HG03103 (cell line): ENCODE results near the gene EPN2.

Experiments
- ATAC-seq: cut with Tn5 transposase; IDR thresholded peaks from one replicate; pipeline ENCODE4 v1.9.1; 2021; ENCODE audit warnings: low read depth; ENCODE audit not compliant: unreplicated experiment

The EPN2 gene

DNA sequence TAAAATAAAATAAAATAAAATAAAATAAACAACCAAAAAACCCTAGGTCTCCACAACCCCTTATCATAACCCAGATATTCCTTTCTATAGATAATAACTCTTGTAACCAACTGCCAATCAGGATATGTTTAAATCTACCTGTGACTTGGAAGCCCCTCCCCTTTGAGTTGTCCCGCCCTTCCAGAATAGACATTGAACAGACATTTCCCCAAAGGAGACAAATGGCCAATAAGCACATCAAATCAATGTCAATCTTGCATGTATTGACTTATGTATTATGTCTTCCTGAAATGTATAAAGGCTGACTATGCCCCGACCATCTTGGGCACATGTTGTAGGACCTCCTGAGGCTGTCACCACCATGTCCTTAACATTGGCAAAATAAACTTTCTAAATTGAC is 139.6 kb downstream of the EPN2 start:
- no peak for ATAC-seq

GRCh38 chr17:19377602-19378415 is 140.6 kb downstream of the EPN2 start:
- peak; percentile 91 for ATAC-seq

DNA sequence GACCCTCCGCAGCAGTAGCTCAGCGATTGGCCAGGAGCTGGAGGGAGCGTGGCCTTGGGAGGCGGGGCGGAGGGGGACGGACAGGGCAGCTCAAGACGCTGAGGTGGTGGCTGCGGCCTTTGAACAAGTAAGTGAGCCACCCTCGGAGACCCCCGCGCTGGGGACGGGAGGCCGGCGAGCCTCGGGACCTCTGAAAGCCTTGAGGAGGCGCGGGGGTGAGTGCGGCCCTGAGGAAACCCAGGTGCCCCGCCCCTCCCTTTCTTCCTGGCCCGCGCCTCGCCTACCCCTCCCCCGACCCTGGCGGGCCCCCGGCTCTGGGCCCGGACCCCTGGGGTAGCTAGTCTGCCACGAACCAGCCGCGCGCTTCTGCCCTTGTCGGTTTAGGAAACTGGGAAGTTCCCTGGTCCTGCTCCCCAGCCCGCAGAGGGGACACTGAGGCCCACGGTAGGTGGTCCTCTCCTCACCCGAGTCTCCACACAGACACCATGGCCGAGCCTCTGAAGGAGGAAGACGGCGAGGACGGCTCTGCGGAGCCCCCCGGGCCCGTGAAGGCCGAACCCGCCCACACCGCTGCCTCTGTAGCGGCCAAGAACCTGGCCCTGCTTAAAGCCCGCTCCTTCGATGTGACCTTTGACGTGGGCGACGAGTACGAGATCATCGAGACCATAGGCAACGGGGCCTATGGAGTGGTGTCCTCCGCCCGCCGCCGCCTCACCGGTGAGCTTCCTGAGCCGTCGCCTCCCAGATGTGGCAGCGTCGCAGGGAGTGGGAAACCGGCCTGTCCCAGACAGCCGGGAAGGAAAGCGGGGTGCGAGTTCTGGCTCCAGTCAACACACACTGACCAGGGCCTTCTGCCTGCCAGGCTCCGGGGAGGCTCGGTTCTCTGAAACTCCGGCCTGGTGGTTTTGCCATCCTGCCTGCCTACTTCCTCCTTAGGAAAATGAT is 141.5 kb downstream of the EPN2 start, which contains the start of gene MAPK7:
Gene MAPK7, plus strand, starts transcription at position 83 of the 945 bp plus-strand sequence. Its CDS starts 403 bp downstream, at position 486.
- ATAC-seq = peak; percentile 3

DNA sequence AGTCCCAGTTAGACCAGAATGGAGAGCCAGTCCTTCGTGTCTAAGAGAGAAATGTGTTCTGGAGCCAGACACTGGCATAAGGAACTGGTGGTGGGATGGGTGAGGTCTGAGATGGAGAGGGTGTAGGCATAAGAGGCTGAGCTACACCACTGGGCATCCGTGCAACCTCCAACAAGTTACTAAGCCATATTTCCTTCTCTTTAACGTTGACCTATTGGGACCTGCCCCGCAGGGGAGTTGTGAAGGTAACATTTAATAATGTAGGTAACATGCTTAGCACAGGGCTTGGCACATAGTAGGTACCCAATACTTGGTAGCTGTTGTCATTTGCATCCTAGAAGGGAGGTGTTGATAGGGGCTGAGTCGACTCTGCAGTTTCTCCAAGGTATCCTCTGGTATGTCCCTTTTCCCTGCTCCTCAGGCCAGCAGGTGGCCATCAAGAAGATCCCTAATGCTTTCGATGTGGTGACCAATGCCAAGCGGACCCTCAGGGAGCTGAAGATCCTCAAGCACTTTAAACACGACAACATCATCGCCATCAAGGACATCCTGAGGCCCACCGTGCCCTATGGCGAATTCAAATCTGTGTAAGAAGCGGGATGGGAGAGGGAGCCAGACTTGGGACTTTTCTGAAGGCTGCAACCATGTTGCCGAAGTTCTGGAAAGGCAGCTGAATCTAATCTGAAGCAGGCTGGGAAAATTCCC is 142.3 kb downstream of the EPN2 start:
- ATAC-seq = no peak

DNA sequence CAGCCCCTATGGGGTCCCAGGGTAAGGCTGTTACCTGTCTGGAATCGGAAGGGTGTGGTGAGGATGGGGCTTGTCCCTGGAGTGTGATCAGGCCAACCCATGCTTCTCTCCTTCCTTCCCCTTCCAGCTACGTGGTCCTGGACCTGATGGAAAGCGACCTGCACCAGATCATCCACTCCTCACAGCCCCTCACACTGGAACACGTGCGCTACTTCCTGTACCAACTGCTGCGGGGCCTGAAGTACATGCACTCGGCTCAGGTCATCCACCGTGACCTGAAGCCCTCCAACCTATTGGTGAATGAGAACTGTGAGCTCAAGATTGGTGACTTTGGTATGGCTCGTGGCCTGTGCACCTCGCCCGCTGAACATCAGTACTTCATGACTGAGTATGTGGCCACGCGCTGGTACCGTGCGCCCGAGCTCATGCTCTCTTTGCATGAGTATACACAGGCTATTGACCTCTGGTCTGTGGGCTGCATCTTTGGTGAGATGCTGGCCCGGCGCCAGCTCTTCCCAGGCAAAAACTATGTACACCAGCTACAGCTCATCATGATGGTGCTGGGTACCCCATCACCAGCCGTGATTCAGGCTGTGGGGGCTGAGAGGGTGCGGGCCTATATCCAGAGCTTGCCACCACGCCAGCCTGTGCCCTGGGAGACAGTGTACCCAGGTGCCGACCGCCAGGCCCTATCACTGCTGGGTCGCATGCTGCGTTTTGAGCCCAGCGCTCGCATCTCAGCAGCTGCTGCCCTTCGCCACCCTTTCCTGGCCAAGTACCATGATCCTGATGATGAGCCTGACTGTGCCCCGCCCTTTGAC is 143.5 kb downstream of the EPN2 start:
- no peak for ATAC-seq

DNA sequence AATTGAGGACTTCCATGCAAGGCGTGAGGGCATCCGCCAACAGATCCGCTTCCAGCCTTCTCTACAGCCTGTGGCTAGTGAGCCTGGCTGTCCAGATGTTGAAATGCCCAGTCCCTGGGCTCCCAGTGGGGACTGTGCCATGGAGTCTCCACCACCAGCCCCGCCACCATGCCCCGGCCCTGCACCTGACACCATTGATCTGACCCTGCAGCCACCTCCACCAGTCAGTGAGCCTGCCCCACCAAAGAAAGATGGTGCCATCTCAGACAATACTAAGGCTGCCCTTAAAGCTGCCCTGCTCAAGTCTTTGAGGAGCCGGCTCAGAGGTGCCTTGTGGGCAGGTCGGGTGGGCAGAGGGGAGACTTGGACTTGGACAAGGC is 144.2 kb downstream of the EPN2 start:
- no peak for ATAC-seq

- no peak for ATAC-seq
Observed at GRCh38 chr17:19381741-19382444, 144.7 kb downstream of the EPN2 start.

DNA sequence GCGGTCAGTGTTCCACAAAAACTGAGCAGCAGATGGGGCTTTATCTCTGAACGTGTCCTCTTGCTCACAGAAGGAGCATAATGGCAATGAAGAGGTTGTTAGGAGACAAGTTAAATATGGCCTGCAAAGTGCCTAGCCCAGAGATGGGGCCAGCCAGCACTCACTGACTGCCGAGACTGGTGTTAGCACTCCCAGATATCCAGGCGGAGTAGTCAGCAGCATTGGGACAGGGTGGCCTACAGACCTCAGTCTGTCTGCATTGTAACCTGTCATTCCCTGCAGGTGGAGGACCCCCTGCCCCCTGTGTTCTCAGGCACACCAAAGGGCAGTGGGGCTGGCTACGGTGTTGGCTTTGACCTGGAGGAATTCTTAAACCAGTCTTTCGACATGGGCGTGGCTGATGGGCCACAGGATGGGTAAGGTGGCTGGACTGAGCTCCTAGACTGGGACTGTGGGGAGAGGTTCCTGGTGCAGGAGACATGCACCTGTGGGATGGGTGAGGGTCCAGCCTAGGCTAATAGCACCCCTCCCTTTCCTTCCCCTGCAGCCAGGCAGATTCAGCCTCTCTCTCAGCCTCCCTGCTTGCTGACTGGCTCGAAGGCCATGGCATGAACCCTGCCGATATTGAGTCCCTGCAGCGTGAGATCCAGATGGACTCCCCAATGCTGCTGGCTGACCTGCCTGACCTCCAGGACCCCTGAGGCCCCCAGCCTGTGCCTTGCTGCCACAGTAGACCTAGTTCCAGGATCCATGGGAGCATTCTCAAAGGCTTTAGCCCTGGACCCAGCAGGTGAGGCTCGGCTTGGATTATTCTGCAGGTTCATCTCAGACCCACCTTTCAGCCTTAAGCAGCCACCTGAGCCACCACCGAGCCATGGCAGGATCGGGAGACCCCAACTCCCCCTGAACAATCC is 145.6 kb downstream of the EPN2 start:
- ATAC-seq = no peak

GRCh38 chr17:19383681-19384470 is 146.7 kb downstream of the EPN2 start:
- no peak for ATAC-seq

DNA sequence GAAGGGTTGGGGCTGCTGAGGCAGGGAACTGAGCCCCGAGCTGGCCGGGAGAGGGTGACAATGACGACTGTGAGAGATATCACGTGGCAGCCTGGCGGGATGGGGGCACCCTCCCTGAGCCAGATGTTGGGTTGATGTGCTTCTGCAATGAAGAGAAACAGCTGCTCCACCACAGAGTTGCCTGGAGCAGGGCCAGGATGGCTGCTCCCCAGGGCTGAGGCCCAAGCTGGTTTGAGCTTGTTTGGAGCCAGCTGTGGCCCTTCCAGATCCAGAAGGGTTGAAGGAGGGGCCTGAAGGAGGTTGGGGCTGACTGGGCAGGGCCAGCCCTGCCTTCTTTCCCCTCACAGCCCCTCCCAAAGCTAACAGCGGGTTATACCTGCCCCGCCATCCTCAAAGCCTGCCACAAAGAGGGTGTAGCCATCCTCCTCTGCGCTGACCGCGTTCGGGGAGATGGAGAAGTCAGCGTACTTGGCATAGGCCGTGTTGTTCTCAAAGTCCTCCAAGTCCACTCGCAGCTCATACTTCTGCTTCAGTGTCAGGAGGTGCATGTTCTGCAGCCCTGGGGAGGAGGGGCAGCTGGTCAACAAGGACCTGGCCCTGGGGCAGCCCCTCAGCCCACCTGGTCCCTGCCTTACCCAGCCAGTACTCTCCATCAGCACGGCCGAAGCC is 147.7 kb downstream of the EPN2 start:
- ATAC-seq = no peak

GRCh38 chr17:19385521-19385983 is 148.4 kb downstream of the EPN2 start:
- ATAC-seq = no peak
